ENCODE data around the gene BEND6. TPM values are rescaled to one million over a fixed set of nuclear protein-coding genes. Genes with fewer than 3 reads are reported as not detected.

Gene BEND6
- total RNA-seq, 1 donor from 2014 or later = 2.3 TPM

- no peak for TF ChIP-seq CTCF (conservative IDR thresholded peaks at IDR 0.05)
- H3K36me3 Mint-ChIP-seq (ENCODE audit: low read depth) = peaks cover 17% of the 10 kb centered on the region
- DNase-seq (ENCODE audit: low read depth, low spot score) = no peak
- H3K9me3 Mint-ChIP-seq = peaks cover 11% of the 10 kb centered on the region
- no peaks in the 10 kb centered on the region for H3K27me3 Mint-ChIP-seq (ENCODE audit: low read depth)
- H3K4me1 Mint-ChIP-seq = peaks cover 13% of the 10 kb centered on the region
- no peak overlapping the region for H3K27ac Mint-ChIP-seq (ENCODE audit: unreplicated experiment)
- H3K4me3 Mint-ChIP-seq = no peak overlapping the region
Observed at GRCh38 chr6:57024321-57024720, 69.4 kb downstream of the BEND6 start.

- H3K36me3 Mint-ChIP-seq (ENCODE audit: low read depth) = peaks cover 18% of the 10 kb centered on the region
- H3K4me3 Mint-ChIP-seq = no peak overlapping the region
- H3K9me3 Mint-ChIP-seq = peaks cover 12% of the 10 kb centered on the region
- H3K27ac Mint-ChIP-seq (ENCODE audit: unreplicated experiment) = no peak overlapping the region
- H3K27me3 Mint-ChIP-seq (ENCODE audit: low read depth) = no peaks in the 10 kb centered on the region
- TF ChIP-seq CTCF (conservative IDR thresholded peaks at IDR 0.05) = no peak
- no peak for DNase-seq (ENCODE audit: low read depth, low spot score)
- H3K4me1 Mint-ChIP-seq = peaks cover 15% of the 10 kb centered on the region
Observed at GRCh38 chr6:57024775-57025174, 69.9 kb downstream of the BEND6 start.

- Mint-ChIP-seq H3K4me1 (peaks cover 15% of the 10 kb centered on the region), H3K4me3 (no peak overlapping the region), H3K27ac (ENCODE audit: unreplicated experiment) (no peak overlapping the region), H3K36me3 (ENCODE audit: low read depth) (peaks cover 18% of the 10 kb centered on the region), H3K9me3 (peaks cover 12% of the 10 kb centered on the region), H3K27me3 (ENCODE audit: low read depth) (no peaks in the 10 kb centered on the region)
- no peak for TF ChIP-seq CTCF (conservative IDR thresholded peaks at IDR 0.05)
- DNase-seq (ENCODE audit: low read depth, low spot score) = no peak
Observed at GRCh38 chr6:57026001-57026400, 71.1 kb downstream of the BEND6 start.

GRCh38 chr6:57027301-57027700, 72.4 kb downstream of the BEND6 start:
- no peak for DNase-seq (ENCODE audit: low read depth, low spot score)
- H3K4me3 Mint-ChIP-seq = no peak overlapping the region
- no peaks in the 10 kb centered on the region for H3K27me3 Mint-ChIP-seq (ENCODE audit: low read depth)
- TF ChIP-seq CTCF (conservative IDR thresholded peaks at IDR 0.05) = no peak
- peaks cover 12% of the 10 kb centered on the region for H3K9me3 Mint-ChIP-seq
- peaks cover 15% of the 10 kb centered on the region for H3K4me1 Mint-ChIP-seq
- H3K36me3 Mint-ChIP-seq (ENCODE audit: low read depth) = peaks cover 18% of the 10 kb centered on the region
- no peak overlapping the region for H3K27ac Mint-ChIP-seq (ENCODE audit: unreplicated experiment)

GRCh38 chr6:57029213-57029612, 74.3 kb downstream of the BEND6 start:
- H3K4me1 Mint-ChIP-seq = peaks cover 15% of the 10 kb centered on the region
- peaks cover 12% of the 10 kb centered on the region for H3K9me3 Mint-ChIP-seq
- no peak overlapping the region for H3K27ac Mint-ChIP-seq (ENCODE audit: unreplicated experiment)
- TF ChIP-seq CTCF (conservative IDR thresholded peaks at IDR 0.05) = no peak
- no peak for DNase-seq (ENCODE audit: low read depth, low spot score)
- H3K4me3 Mint-ChIP-seq = no peak overlapping the region
- no peaks in the 10 kb centered on the region for H3K27me3 Mint-ChIP-seq (ENCODE audit: low read depth)
- peaks cover 16% of the 10 kb centered on the region for H3K36me3 Mint-ChIP-seq (ENCODE audit: low read depth)

GRCh38 chr6:57033228-57033627, 78.3 kb downstream of the BEND6 start:
- Mint-ChIP-seq H3K27me3 (ENCODE audit: low read depth) (peaks cover 6% of the 10 kb centered on the region), H3K4me3 (no peak overlapping the region), H3K9me3 (peaks cover 2% of the 10 kb centered on the region), H3K36me3 (ENCODE audit: low read depth) (peaks cover 2% of the 10 kb centered on the region), H3K4me1 (peaks cover 13% of the 10 kb centered on the region), H3K27ac (ENCODE audit: unreplicated experiment) (no peak overlapping the region)
- TF ChIP-seq CTCF (conservative IDR thresholded peaks at IDR 0.05) = no peak
- DNase-seq (ENCODE audit: low read depth, low spot score) = no peak
